ENCODE results near the gene NKD1.
"Not testable (repeated sequence)": the region's sequence is repeated elsewhere in the genome, so short reads cannot be mapped to it uniquely, and the experiment has no call there.

The NKD1 gene

GRCh38 chr16:50559804-50560514, 11.8 kb downstream of the NKD1 start:
- no peak for DNase-seq

GRCh38 chr16:50560903-50561863, 13.0 kb downstream of the NKD1 start:
- no peak for DNase-seq

GRCh38 chr16:50562657-50563056, 14.5 kb downstream of the NKD1 start:
- no peak for DNase-seq

- DNase-seq, result no peak
Measured at GRCh38 chr16:50563989-50564388, 15.8 kb downstream of the NKD1 start.

- DNase-seq, result no peak
Measured at GRCh38 chr16:50565428-50565827, 17.2 kb downstream of the NKD1 start.

- DNase-seq, result no peak
Measured at GRCh38 chr16:50566014-50566962, 18.1 kb downstream of the NKD1 start.

GRCh38 chr16:50567651-50568050, 19.5 kb downstream of the NKD1 start:
- DNase-seq, result no peak

GRCh38 chr16:50568187-50568815, 20.1 kb downstream of the NKD1 start:
- no peak for DNase-seq

GRCh38 chr16:50570354-50570753, 22.2 kb downstream of the NKD1 start:
- no peak for DNase-seq

GRCh38 chr16:50570808-50571598, 22.8 kb downstream of the NKD1 start:
- no peak for DNase-seq

GRCh38 chr16:50571786-50572185, 23.6 kb downstream of the NKD1 start:
- no peak for DNase-seq

GRCh38 chr16:50572700-50573099, 24.5 kb downstream of the NKD1 start:
- no peak for DNase-seq

GRCh38 chr16:50573279-50573678, 25.1 kb downstream of the NKD1 start:
- no peak for DNase-seq

GRCh38 chr16:50573947-50574744, 25.9 kb downstream of the NKD1 start:
- no peak for DNase-seq

GRCh38 chr16:50574745-50575136, 26.5 kb downstream of the NKD1 start:
- DNase-seq, result no peak

GRCh38 chr16:50575743-50576142, 27.5 kb downstream of the NKD1 start:
- no peak for DNase-seq

- DNase-seq, result no peak
Measured at GRCh38 chr16:50576403-50577113, 28.4 kb downstream of the NKD1 start.

GRCh38 chr16:50578137-50578536, 29.9 kb downstream of the NKD1 start:
- DNase-seq, result no peak

- DNase-seq, result not testable (repeated sequence)
Measured at GRCh38 chr16:50579373-50579772, 31.2 kb downstream of the NKD1 start.

All from activated CD4-positive, alpha-beta T cell treated with anti-CD3 and anti-CD28 coated beads for 48 hours (primary cell).